GM12878 (cell line): ENCODE results near the gene SWT1. TPM values are rescaled to one million over a fixed set of nuclear protein-coding genes. Genes with fewer than 3 reads are reported as not detected.

ENCODE experiments used
- ATAC-seq: fragments of 200-7000 bp; cut with Tn5 transposase; 3 replicates; pipeline ENCODE4 v1.9.1; 2020; ENCODE audit warnings: mild to moderate bottlenecking, moderate library complexity
- BruUV-seq: library from RNA; stranded (reverse); fragments of 400-500 nt; replicated peaks from 2 replicates; lab custom pipeline; 2021; lab: Mats Ljungman, UMichigan
- CTCF ChIA-PET: fragments of 300-600 bp; sonication (Branson Sonifier 250); formaldehyde crosslinking; extraction: SDS; loops from one replicate; lab custom pipeline; 2021; ENCODE audit warnings: inconsistent platforms; lab: Yijun Ruan, JAX
- POLR2A ChIA-PET: fragments of 350-600 bp; formaldehyde crosslinking; extraction: SDS; loops from one replicate; lab custom pipeline; 2021; ENCODE audit warnings: inconsistent platforms; lab: Charles Lee
- RAD21 ChIA-PET: fragments of 300-600 bp; sonication (Branson Sonifier 250); formaldehyde crosslinking; loops from one replicate; lab custom pipeline; 2023; ENCODE audit warnings: antibody characterized with exemption; ENCODE audit not compliant: unreplicated experiment; lab: Charles Lee
- SMC1A ChIA-PET: fragments of 300-600 bp; sonication (Branson Sonifier 250); formaldehyde crosslinking; loops from one replicate; lab custom pipeline; 2023; ENCODE audit not compliant: unreplicated experiment, uncharacterized antibody; lab: Charles Lee
- DNase-seq: peaks from one replicate; pipeline ENCODE4 v3.0.0-alpha.2; 2011; ENCODE audit warnings: low read depth, low spot score
- FAIRE-seq: peaks from 3 replicates; lab custom pipeline; 2011; peaks lifted over from hg19 to GRCh38; lab: Jason Lieb, UNC
- H2AFZ ChIP-seq: 2 replicates; pipeline ENCODE4 v1.6.0; 2011; ENCODE audit warnings: low read depth, low read length, control low read depth; ENCODE audit not compliant: control insufficient read depth
- H3K27ac ChIP-seq: 2 replicates; pipeline ENCODE4 v1.5.1; 2011; ENCODE audit warnings: control low read depth; ENCODE audit not compliant: control insufficient read depth, insufficient read depth
- H3K27me3 ChIP-seq, 2 experiments: replicated peaks in 1 of 2; 2 replicates each; pipeline versions ENCODE4 v1.6.0 to v1.6.1; 2011; ENCODE audit warnings: low read length in 1 of 2; ENCODE audit not compliant: control insufficient read depth in 2 of 2, insufficient read depth in 2 of 2
- H3K36me3 ChIP-seq, 2 experiments: 2 replicates each; pipeline ENCODE4 v1.5.1; 2011; ENCODE audit warnings: low read length in 1 of 2; ENCODE audit not compliant: control insufficient read depth in 2 of 2, insufficient read depth in 2 of 2
- H3K4me1 ChIP-seq: 2 replicates; pipeline ENCODE4 v1.6.1; 2011; ENCODE audit warnings: mild to moderate bottlenecking, low read length, moderate library complexity, mixed read lengths; ENCODE audit not compliant: control insufficient read depth, insufficient read depth
- H3K4me2 ChIP-seq: 2 replicates; pipeline ENCODE4 v1.6.0; 2011; ENCODE audit warnings: control low read depth; ENCODE audit not compliant: control insufficient read depth, insufficient read depth
- H3K4me3 ChIP-seq: fragments of 200-600 bp; sonication (generic); 2 replicates; pipeline ENCODE4 v1.5.1; 2016
- H3K79me2 ChIP-seq: 2 replicates; pipeline ENCODE4 v1.6.0; 2011; ENCODE audit warnings: low read length; ENCODE audit not compliant: control insufficient read depth, insufficient read depth
- H3K9ac ChIP-seq: 2 replicates; pipeline ENCODE4 v1.8.0; 2011; ENCODE audit warnings: low read length, control low read depth, mixed read lengths; ENCODE audit not compliant: control insufficient read depth, insufficient read depth
- H3K9me3 ChIP-seq: replicated peaks from 3 replicates; pipeline ENCODE4 v1.5.1; 2011; ENCODE audit warnings: mild to moderate bottlenecking, low read length; ENCODE audit not compliant: control insufficient read depth, insufficient read depth
- H4K20me1 ChIP-seq: 2 replicates; pipeline ENCODE4 v1.6.0; 2011; ENCODE audit not compliant: control insufficient read depth, insufficient read depth
- BHLHE40 ChIP-seq, 2 experiments: fragments of 450-650 bp in 1 of 2; IDR thresholded peaks; 2 replicates each; pipeline ENCODE4 v1.6.1; 2011 to 2017; ENCODE audit warnings: low read depth in 2 of 2, borderline replicate concordance in 1 of 2, improper control_type of control experiment in 1 of 2, low read length in 1 of 2, mild to moderate bottlenecking in 1 of 2
- ESRRA ChIP-seq: IDR thresholded peaks from 2 replicates; pipeline ENCODE4 v1.6.1; 2012; ENCODE audit warnings: mild to moderate bottlenecking, low read length, improper control_type of control experiment
- ETV6 ChIP-seq, 2 experiments: fragments of 450-650 bp in 1 of 2; IDR thresholded peaks in 1 of 2; conservative IDR thresholded peaks in 1 of 2; 2 replicates each; pipeline ENCODE4 v1.6.1; 2014; ENCODE audit warnings: antibody characterized with exemption in 1 of 2, borderline replicate concordance in 1 of 2, low read depth in 1 of 2, mild to moderate bottlenecking in 1 of 2, moderate library complexity in 1 of 2
- NR2C2 ChIP-seq: IDR thresholded peaks from 2 replicates; pipeline ENCODE4 v1.6.1; 2011; ENCODE audit warnings: borderline replicate concordance, low read depth; ENCODE audit not compliant: control insufficient read depth, insufficient read length
- ZNF622 ChIP-seq: fragments of 450-650 bp; IDR thresholded peaks from 2 replicates; pipeline ENCODE4 v1.6.1; 2017; ENCODE audit warnings: mild to moderate bottlenecking, inconsistent platforms
- in situ Hi-C: fragments of 300-500 bp; cut with MboI; formaldehyde crosslinking; loops from 9 replicates; pipeline ENCODE4 v1.14.3; 2018; ENCODE audit warnings: mixed read lengths
- intact Hi-C: fragments of 100-400 bp; cut with micrococcal nuclease; formaldehyde crosslinking; loops from one replicate; pipeline ENCODE4 v1.14.2; 2022; ENCODE audit not compliant: unreplicated experiment
- polyA plus RNA-seq, 11 experiments: library from polyadenylated mRNA; depleted of rRNA in 4 of 11; unstranded in 6 of 11; stranded (reverse) in 5 of 11; fragments of >200 nt; fragmentation: Nextera tagmentation in 4 of 11; fragmentation: Illumina TruSeq in 1 of 11; extraction: Ambion mirVana in 4 of 11; extraction: Trizol in 1 of 11; gene quantifications; 1 replicate in 1 of 11; 2 replicates in 10 of 11; pipeline versions ENCODE4 v1.2.1 to v1.2.3, GENCODE V29; 2011 to 2016; ENCODE audit warnings: inconsistent platforms in 2 of 11, missing spikeins in 2 of 11, low read depth in 1 of 11
- total RNA-seq, 4 experiments: library from RNA; depleted of rRNA in 3 of 4; stranded (reverse); fragments of >200 nt in 3 of 4; fragmentation: Illumina TruSeq in 1 of 4; extraction: Trizol in 1 of 4; gene quantifications; 2 replicates each; pipeline versions ENCODE4 v1.2.1 to v1.2.3, GENCODE V29; 2013 to 2021
- TF ChIP-seq, protein P1 (sequence below): IDR thresholded peaks from 2 replicates; pipeline ENCODE4 v1.6.1; 2012; ENCODE audit warnings: low read depth, low read length, improper control_type of control experiment
- TF ChIP-seq, protein P2 (sequence below): fragments of 450-650 bp; IDR thresholded peaks from 2 replicates; pipeline ENCODE4 v1.6.1; 2017; ENCODE audit warnings: mild to moderate bottlenecking
- TF ChIP-seq, protein P3 (sequence below): fragments of 450-650 bp; IDR thresholded peaks from 2 replicates; pipeline ENCODE4 v1.6.1; 2016; ENCODE audit warnings: mild to moderate bottlenecking, moderate library complexity, borderline replicate concordance

Gene SWT1
- total and polyA plus RNA-seq, 10 of the 15 experiments (the other 5 are each of a cell fraction or from before 2014, with no cell fraction given) = 1.0 to 4.2 (median 2.6) TPM

DNA sequence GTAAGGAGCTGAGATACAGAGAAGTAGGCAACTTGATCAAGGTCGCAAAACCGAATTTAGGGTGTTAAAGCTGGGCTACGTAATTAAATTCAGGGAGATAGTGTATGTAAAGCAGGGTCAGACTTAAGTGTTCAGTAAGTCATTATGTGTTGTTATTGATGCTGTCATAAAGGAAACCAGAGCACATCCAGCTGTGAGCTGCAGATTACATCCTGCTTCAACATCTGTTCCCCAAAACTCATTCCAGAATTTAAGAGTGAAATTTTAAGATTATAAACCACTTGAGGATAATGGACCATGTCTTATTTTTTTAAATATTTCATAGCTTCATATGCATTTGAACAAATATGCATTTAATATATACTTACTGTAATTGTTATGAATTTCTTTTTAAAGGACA is 110.3 kb downstream of the SWT1 start (continued):
- TF ChIP-seq, protein P1, sequence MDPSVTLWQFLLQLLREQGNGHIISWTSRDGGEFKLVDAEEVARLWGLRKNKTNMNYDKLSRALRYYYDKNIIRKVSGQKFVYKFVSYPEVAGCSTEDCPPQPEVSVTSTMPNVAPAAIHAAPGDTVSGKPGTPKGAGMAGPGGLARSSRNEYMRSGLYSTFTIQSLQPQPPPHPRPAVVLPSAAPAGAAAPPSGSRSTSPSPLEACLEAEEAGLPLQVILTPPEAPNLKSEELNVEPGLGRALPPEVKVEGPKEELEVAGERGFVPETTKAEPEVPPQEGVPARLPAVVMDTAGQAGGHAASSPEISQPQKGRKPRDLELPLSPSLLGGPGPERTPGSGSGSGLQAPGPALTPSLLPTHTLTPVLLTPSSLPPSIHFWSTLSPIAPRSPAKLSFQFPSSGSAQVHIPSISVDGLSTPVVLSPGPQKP = no peak
- no peak for TF ChIP-seq ZNF622
- TF ChIP-seq NR2C2 = no peak
- no peak for TF ChIP-seq ESRRA
- TF ChIP-seq ETV6 (conservative IDR thresholded peaks at IDR 0.05 in 1 of 2, IDR thresholded peaks at IDR 0.05 in 1 of 2; ENCODE audit: borderline replicate concordance in 1 of 2, low read depth in 1 of 2) = no peak

- Histone ChIP-seq H3K4me3 (no peak overlapping the region), H3K9ac (no peak overlapping the region), H3K36me3 (no peaks in the 10 kb centered on the region), H3K9me3 (no peaks in the 10 kb centered on the region), H4K20me1 (no peaks in the 10 kb centered on the region), H3K4me2 (no peak overlapping the region), H2AFZ (no peak overlapping the region), H3K79me2 (no peaks in the 10 kb centered on the region), H3K27me3 (no peaks in the 10 kb centered on the region), H3K4me1 (no peaks in the 10 kb centered on the region), H3K27ac (no peak overlapping the region)
- intact Hi-C loops (no loop called here), in situ Hi-C loops (no loop called here)
- POLR2A ChIA-PET = no interaction called here
- DNase-seq (no peak), ATAC-seq (no peak), FAIRE-seq (no peak)
- TF ChIP-seq, protein P2, sequence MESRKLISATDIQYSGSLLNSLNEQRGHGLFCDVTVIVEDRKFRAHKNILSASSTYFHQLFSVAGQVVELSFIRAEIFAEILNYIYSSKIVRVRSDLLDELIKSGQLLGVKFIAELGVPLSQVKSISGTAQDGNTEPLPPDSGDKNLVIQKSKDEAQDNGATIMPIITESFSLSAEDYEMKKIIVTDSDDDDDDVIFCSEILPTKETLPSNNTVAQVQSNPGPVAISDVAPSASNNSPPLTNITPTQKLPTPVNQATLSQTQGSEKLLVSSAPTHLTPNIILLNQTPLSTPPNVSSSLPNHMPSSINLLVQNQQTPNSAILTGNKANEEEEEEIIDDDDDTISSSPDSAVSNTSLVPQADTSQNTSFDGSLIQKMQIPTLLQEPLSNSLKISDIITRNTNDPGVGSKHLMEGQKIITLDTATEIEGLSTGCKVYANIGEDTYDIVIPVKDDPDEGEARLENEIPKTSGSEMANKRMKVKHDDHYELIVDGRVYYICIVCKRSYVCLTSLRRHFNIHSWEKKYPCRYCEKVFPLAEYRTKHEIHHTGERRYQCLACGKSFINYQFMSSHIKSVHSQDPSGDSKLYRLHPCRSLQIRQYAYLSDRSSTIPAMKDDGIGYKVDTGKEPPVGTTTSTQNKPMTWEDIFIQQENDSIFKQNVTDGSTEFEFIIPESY = no peak
- TF ChIP-seq, protein P3, sequence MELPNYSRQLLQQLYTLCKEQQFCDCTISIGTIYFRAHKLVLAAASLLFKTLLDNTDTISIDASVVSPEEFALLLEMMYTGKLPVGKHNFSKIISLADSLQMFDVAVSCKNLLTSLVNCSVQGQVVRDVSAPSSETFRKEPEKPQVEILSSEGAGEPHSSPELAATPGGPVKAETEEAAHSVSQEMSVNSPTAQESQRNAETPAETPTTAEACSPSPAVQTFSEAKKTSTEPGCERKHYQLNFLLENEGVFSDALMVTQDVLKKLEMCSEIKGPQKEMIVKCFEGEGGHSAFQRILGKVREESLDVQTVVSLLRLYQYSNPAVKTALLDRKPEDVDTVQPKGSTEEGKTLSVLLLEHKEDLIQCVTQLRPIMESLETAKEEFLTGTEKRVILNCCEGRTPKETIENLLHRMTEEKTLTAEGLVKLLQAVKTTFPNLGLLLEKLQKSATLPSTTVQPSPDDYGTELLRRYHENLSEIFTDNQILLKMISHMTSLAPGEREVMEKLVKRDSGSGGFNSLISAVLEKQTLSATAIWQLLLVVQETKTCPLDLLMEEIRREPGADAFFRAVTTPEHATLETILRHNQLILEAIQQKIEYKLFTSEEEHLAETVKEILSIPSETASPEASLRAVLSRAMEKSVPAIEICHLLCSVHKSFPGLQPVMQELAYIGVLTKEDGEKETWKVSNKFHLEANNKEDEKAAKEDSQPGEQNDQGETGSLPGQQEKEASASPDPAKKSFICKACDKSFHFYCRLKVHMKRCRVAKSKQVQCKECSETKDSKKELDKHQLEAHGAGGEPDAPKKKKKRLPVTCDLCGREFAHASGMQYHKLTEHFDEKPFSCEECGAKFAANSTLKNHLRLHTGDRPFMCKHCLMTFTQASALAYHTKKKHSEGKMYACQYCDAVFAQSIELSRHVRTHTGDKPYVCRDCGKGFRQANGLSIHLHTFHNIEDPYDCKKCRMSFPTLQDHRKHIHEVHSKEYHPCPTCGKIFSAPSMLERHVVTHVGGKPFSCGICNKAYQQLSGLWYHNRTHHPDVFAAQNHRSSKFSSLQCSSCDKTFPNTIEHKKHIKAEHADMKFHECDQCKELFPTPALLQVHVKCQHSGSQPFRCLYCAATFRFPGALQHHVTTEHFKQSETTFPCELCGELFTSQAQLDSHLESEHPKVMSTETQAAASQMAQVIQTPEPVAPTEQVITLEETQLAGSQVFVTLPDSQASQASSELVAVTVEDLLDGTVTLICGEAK = no peak
- no peak for TF ChIP-seq BHLHE40 (IDR thresholded peaks at IDR 0.05; ENCODE audit: borderline replicate concordance in 1 of 2, low read depth in 2 of 2, low read length in 1 of 2)
- RAD21 ChIA-PET = no interaction called here
- BruUV-seq = no TSS peak
- SMC1A ChIA-PET = interaction anchor here (1.2 to 1.3 kb wide), 2 partner anchors 8 to 9 kb away, joined by 3 to 5 read pairs; no protein-coding TSS in a partner anchor
- CTCF ChIA-PET = interaction anchor here (0.5 to 1.0 kb wide), 2 partner anchors 9 to 28 kb away, joined by 3 to 4 read pairs; no protein-coding TSS in a partner anchor
Measured at GRCh38 chr1:185267701-185268100, 110.7 kb downstream of the SWT1 start.
